ENCODE results near the gene ABCA13. TPM values are rescaled to one million over a fixed set of nuclear protein-coding genes. Genes with fewer than 3 reads are reported as not detected.

ABCA13 gene
- total RNA-seq, 3 donors from 2014 or later, result 0.08 TPM; not detected in 1

- Mint-ChIP-seq H3K4me1 (ENCODE audit: low read depth) (no peaks in the 10 kb centered on the region), H3K36me3 (ENCODE audit: insufficient read depth) (no peaks in the 10 kb centered on the region), H3K27me3 (ENCODE audit: low read depth) (no peaks in the 10 kb centered on the region), H3K4me3 (no peak overlapping the region), H3K9me3 (no peaks in the 10 kb centered on the region)
- DNase-seq (no peak), ATAC-seq (no peak)
Measured at GRCh38 chr7:48664241-48664640, 493.0 kb downstream of the ABCA13 start.

- H3K4me3 Mint-ChIP-seq, result no peak overlapping the region
Measured at GRCh38 chr7:48665353-48666135, 494.3 kb downstream of the ABCA13 start.

GRCh38 chr7:48667407-48667806, 496.1 kb downstream of the ABCA13 start:
- DNase-seq, result no peak
- no peaks in the 10 kb centered on the region for H3K27me3 Mint-ChIP-seq (ENCODE audit: low read depth)
- peaks cover 3% of the 10 kb centered on the region for H3K9me3 Mint-ChIP-seq
- H3K36me3 Mint-ChIP-seq (ENCODE audit: insufficient read depth), result no peaks in the 10 kb centered on the region
- no peak overlapping the region for H3K4me3 Mint-ChIP-seq
- ATAC-seq, result no peak
- no peaks in the 10 kb centered on the region for H3K4me1 Mint-ChIP-seq (ENCODE audit: low read depth)

More at GRCh38 chr7:48665353-48666135, 494.3 kb downstream of the ABCA13 start:
- Mint-ChIP-seq H3K4me1 (ENCODE audit: low read depth) (no peaks in the 10 kb centered on the region), H3K36me3 (ENCODE audit: insufficient read depth) (no peaks in the 10 kb centered on the region), H3K27me3 (ENCODE audit: low read depth) (no peaks in the 10 kb centered on the region), H3K9me3 (no peaks in the 10 kb centered on the region)
- DNase-seq, result no peak
- ATAC-seq, result no peak

- Mint-ChIP-seq H3K36me3 (ENCODE audit: insufficient read depth) (no peaks in the 10 kb centered on the region), H3K27me3 (ENCODE audit: low read depth) (no peaks in the 10 kb centered on the region), H3K4me1 (ENCODE audit: low read depth) (no peaks in the 10 kb centered on the region), H3K9me3 (peaks cover 7% of the 10 kb centered on the region), H3K4me3 (no peak overlapping the region)
- no peak for ATAC-seq
- no peak for DNase-seq
Measured at GRCh38 chr7:48671656-48672055, 500.4 kb downstream of the ABCA13 start.

DNA sequence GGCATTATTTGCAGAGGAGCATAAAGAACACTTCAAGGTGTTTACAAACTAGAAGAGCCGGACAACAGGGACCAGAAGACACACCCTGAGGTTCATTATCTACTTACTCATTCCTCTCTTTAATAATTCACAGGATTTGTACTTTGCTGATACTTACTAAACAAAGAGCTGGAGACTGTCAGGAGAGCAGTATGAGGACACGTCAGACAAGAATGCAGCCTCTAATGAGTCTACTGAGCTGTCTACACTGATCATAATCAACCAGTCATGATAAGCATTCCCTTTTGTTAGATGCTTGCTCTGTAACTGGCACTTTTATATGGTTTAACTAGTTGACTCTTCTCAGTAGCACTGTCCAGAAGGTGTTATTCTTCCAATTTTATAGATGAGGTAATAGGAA, 509.7 kb downstream of the ABCA13 start:
- H3K36me3 Mint-ChIP-seq (ENCODE audit: insufficient read depth), result no peaks in the 10 kb centered on the region
- DNase-seq (no peak), ATAC-seq (no peak)
- H3K4me1 Mint-ChIP-seq (ENCODE audit: low read depth), result no peaks in the 10 kb centered on the region
- H3K4me3 Mint-ChIP-seq, result no peak overlapping the region
- peaks cover 5% of the 10 kb centered on the region for H3K9me3 Mint-ChIP-seq
- no peaks in the 10 kb centered on the region for H3K27me3 Mint-ChIP-seq (ENCODE audit: low read depth)

- Mint-ChIP-seq H3K9me3 (no peaks in the 10 kb centered on the region), H3K27me3 (ENCODE audit: low read depth) (no peaks in the 10 kb centered on the region), H3K36me3 (ENCODE audit: insufficient read depth) (no peaks in the 10 kb centered on the region), H3K4me3 (no peak overlapping the region), H3K4me1 (ENCODE audit: low read depth) (no peaks in the 10 kb centered on the region)
- no peak for ATAC-seq
- DNase-seq, result no peak
Measured at GRCh38 chr7:48691788-48692187, 520.5 kb downstream of the ABCA13 start.

Other genes with a start within 250 kb of the ABCA13 start
- under 1 TPM; 0.08 to 0.29 (median 0.18) TPM for gene PKD1L1, start 223.0 kb upstream of the ABCA13 start, total RNA-seq
- gene HUS1, start 191.8 kb upstream of the ABCA13 start, total RNA-seq, result 10 to 100 TPM; 48.9 to 55.3 (median 54.8) TPM
- gene SUN3, start 142.4 kb upstream of the ABCA13 start, total RNA-seq, result not detected
- under 1 TPM; 0.15 to 0.45 (median 0.16) TPM for gene C7orf57, start 135.9 kb upstream of the ABCA13 start, total RNA-seq
- gene UPP1, start 82.2 kb upstream of the ABCA13 start, total RNA-seq, result 10 to 100 TPM; 25.5 to 45.8 (median 45.1) TPM